Upper lobe of right lung (tissue), 1 donor: Measurements from ENCODE around the gene EGLN1. TPM values are rescaled to one million over a fixed set of nuclear protein-coding genes. Genes with fewer than 3 reads are reported as not detected.

ENCODE experiments used
- ATAC-seq: fragments of 200-7000 bp; cut with Tn5 transposase; one replicate; pipeline ENCODE4 v1.9.1; 2020; ENCODE audit warnings: mild to moderate bottlenecking, moderate library complexity
- DNase-seq: peaks from one replicate; pipeline ENCODE4 v3.0.0-alpha.2; 2020
- H3K27ac ChIP-seq: fragments of 200-600 bp; one replicate; pipeline ENCODE4 v1.8.0; 2022
- H3K27me3 ChIP-seq: fragments of 200-600 bp; one replicate; pipeline ENCODE4 v1.8.0; 2022; ENCODE audit warnings: mild to moderate bottlenecking
- H3K36me3 ChIP-seq: fragments of 200-600 bp; one replicate; pipeline ENCODE4 v1.8.0; 2022
- H3K4me1 ChIP-seq: fragments of 200-600 bp; one replicate; pipeline ENCODE4 v1.8.0; 2022
- H3K4me3 ChIP-seq: fragments of 200-600 bp; one replicate; pipeline ENCODE4 v1.8.0; 2022; ENCODE audit warnings: mild to moderate bottlenecking
- H3K9me3 ChIP-seq: fragments of 200-600 bp; one replicate; pipeline ENCODE4 v1.8.0; 2022
- intact Hi-C: fragments of 100-400 bp; cut with DNase I; formaldehyde crosslinking; loops from one replicate; pipeline ENCODE4 v1.11.0; 2022
- total RNA-seq: library from RNA; stranded (reverse); fragmentation: NEBNext Ultra II Directional; extraction: Animal tissue kit (Norgen Biotek cat#: 25700); gene quantifications from one replicate; pipeline ENCODE4 v1.2.1, GENCODE V29; 2021
- TF ChIP-seq, protein P1 (sequence below): fragments of 200-600 bp; IDR thresholded peaks from one replicate; pipeline ENCODE4 v1.8.0; 2022; ENCODE audit warnings: antibody characterized with exemption
- donor health status: DM: no; HTN: yes; CAD: no; lungs with severe emphysema.

The EGLN1 gene
- total RNA-seq, 1 donor from 2014 or later: 23.5 TPM

DNA sequence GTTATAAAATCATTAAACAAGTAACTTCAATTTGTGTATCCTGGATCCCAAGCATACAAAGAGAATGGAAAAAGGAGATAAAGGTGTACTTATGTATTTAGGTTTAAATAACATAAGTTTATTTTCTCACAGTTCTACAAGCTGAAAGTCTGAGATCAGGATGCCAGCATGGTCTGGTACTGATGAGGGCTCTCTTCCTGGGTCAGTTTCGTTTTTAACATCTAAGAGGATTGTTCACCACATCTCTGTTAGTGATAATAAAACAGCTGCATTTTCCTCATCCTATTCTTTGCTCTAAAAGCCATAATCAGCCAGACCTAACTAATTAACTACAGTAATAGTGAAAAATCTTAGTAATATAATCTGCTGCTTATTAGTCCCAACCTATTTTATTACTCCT, 5.2 kb downstream of the EGLN1 start:
- H3K4me1 ChIP-seq: peaks cover 53% of the 10 kb centered on the region
- intact Hi-C loops: no loop called here
- no peak for ATAC-seq
- TF ChIP-seq, protein P1, sequence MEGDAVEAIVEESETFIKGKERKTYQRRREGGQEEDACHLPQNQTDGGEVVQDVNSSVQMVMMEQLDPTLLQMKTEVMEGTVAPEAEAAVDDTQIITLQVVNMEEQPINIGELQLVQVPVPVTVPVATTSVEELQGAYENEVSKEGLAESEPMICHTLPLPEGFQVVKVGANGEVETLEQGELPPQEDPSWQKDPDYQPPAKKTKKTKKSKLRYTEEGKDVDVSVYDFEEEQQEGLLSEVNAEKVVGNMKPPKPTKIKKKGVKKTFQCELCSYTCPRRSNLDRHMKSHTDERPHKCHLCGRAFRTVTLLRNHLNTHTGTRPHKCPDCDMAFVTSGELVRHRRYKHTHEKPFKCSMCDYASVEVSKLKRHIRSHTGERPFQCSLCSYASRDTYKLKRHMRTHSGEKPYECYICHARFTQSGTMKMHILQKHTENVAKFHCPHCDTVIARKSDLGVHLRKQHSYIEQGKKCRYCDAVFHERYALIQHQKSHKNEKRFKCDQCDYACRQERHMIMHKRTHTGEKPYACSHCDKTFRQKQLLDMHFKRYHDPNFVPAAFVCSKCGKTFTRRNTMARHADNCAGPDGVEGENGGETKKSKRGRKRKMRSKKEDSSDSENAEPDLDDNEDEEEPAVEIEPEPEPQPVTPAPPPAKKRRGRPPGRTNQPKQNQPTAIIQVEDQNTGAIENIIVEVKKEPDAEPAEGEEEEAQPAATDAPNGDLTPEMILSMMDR: no peak
- H3K27ac ChIP-seq: no peak overlapping the region
- H3K9me3 ChIP-seq: no peaks in the 10 kb centered on the region
- no peak for DNase-seq
- H3K27me3 ChIP-seq: no peaks in the 10 kb centered on the region
- H3K36me3 ChIP-seq: peaks cover 5% of the 10 kb centered on the region
- H3K4me3 ChIP-seq: peak overlapping the region; percentile 9

DNA sequence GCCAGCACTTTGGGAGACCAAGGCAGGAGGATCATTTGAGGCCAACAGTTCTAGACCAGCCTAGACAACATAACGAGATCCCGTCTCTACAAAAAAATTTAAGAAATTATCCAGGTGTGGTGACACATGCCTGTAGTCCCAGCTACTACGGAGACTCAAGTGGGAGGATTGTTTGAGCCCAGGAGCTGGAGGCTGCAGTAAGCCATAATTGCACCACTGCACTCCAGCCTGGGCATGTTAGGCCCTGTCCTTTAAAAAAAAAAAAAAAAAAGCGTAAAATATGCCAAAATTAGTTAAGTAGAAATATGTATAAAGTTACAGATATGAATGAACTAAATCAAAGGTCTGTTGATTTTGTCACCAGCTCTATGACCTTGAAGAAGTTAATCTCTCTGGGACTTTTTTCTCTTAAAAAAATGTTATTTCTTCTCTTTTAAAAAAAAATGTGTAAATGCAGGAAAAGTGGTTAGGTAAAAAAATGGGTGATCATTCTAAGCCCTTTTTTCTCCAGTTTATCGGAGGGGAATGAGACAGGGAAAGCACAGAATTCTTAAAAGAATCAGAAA, 7.0 kb downstream of the EGLN1 start:
- Histone ChIP-seq H3K27me3 (no peaks in the 10 kb centered on the region), H3K9me3 (no peaks in the 10 kb centered on the region), H3K27ac (no peak overlapping the region), H3K4me1 (peaks cover 63% of the 10 kb centered on the region), H3K4me3 (no peak overlapping the region), H3K36me3 (peaks cover 5% of the 10 kb centered on the region)
- intact Hi-C loops: no loop called here
- TF ChIP-seq, protein P1: no peak
- ATAC-seq: no peak
- no peak for DNase-seq

DNA sequence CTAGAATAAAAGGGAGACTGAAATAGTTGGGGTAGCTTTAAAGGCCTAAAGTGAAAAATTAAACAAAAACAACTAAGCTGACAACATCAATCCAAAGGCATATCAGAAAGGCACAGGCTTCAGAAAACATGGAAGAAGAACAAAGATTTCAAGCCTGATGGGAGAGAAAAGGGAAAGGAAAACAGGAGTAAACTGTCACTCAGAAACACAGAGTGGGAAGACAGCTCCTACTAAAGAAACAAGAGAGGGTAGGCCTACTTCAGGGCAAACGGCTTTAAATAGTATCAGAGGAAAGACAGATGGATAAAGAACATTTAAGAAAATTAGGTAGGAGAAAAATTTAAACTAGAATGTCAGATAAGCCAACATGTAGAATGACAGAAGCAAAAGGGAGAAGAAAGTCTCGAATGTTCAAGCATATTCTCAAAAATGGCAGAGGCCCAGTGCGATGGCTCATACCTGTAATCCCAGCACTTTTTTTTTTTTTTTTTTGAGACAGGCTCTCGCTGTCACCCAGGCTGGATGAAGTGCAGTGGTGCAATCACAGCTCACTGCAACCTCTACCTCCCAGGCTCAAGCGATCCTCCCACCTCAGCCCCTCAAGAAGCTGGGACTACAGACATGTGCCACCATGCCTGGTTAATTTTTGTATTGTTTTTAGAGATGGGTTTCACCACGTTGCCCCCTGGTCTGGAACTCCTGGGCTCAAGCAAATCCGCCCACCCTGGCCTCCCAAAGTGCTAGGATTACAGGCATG, 7.6 kb downstream of the EGLN1 start:
- Histone ChIP-seq H3K36me3 (peaks cover 5% of the 10 kb centered on the region), H3K27ac (no peak overlapping the region), H3K9me3 (no peaks in the 10 kb centered on the region), H3K4me1 (peaks cover 57% of the 10 kb centered on the region), H3K27me3 (no peaks in the 10 kb centered on the region), H3K4me3 (no peak overlapping the region)
- ATAC-seq (no peak), DNase-seq (no peak)
- intact Hi-C loops: no loop called here
- TF ChIP-seq, protein P1: no peak

DNA sequence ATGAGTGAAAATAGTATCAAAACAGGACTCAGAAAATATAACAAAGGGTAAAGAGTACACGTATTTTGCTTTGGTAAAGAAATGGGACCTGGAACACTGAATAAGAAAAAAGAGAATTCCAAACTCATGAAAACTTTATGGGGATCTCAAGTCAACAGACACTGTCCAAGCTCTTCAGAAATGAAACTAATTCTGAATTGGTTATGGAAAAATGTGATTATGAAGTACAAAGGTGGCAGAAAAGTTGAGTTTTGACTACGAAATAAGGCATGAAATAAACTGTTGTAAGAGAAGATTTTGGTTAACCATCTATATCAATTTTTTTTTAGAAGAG, 8.4 kb downstream of the EGLN1 start:
- intact Hi-C loops: no loop called here
- H3K27ac ChIP-seq: no peak overlapping the region
- H3K4me1 ChIP-seq: peaks cover 50% of the 10 kb centered on the region
- ATAC-seq (no peak), DNase-seq (no peak)
- TF ChIP-seq, protein P1: no peak
- no peak overlapping the region for H3K4me3 ChIP-seq
- no peaks in the 10 kb centered on the region for H3K9me3 ChIP-seq
- H3K36me3 ChIP-seq: peaks cover 5% of the 10 kb centered on the region
- H3K27me3 ChIP-seq: no peaks in the 10 kb centered on the region

DNA sequence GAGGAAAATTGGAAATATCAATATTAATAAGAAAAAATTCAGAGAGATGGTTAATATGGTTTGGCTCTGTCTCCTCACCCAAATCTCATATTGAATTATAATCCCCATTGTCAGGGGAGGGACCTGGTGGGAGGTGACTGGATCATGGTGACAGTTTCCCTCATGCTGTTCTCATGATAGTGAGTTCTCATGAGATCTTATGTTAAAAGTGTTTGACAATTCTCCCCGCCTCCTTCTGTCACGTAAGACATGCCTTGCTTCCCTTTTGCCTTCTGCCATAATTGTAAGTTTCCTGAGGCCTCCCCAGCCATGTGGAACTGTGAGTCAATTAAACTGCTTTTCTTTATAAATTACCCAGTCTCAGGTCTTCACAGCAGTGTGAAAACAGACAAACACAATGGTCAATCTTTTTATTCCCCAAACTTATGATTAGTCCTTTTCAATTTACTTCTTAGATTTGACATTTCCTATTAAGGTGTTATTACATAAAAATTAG, 11.0 kb downstream of the EGLN1 start:
- TF ChIP-seq, protein P1: no peak
- ATAC-seq (no peak), DNase-seq (no peak)
- Histone ChIP-seq H3K4me3 (no peak overlapping the region), H3K27ac (no peak overlapping the region), H3K4me1 (peaks cover 36% of the 10 kb centered on the region), H3K27me3 (no peaks in the 10 kb centered on the region), H3K9me3 (no peaks in the 10 kb centered on the region), H3K36me3 (peaks cover 13% of the 10 kb centered on the region)
- intact Hi-C loops: no loop called here
